ENCODE results near the gene APOBEC3H.
"Not testable (repeated sequence)": the region's sequence is repeated elsewhere in the genome, so short reads cannot be mapped to it uniquely, and the experiment has no call there.

Gene APOBEC3H

DNA sequence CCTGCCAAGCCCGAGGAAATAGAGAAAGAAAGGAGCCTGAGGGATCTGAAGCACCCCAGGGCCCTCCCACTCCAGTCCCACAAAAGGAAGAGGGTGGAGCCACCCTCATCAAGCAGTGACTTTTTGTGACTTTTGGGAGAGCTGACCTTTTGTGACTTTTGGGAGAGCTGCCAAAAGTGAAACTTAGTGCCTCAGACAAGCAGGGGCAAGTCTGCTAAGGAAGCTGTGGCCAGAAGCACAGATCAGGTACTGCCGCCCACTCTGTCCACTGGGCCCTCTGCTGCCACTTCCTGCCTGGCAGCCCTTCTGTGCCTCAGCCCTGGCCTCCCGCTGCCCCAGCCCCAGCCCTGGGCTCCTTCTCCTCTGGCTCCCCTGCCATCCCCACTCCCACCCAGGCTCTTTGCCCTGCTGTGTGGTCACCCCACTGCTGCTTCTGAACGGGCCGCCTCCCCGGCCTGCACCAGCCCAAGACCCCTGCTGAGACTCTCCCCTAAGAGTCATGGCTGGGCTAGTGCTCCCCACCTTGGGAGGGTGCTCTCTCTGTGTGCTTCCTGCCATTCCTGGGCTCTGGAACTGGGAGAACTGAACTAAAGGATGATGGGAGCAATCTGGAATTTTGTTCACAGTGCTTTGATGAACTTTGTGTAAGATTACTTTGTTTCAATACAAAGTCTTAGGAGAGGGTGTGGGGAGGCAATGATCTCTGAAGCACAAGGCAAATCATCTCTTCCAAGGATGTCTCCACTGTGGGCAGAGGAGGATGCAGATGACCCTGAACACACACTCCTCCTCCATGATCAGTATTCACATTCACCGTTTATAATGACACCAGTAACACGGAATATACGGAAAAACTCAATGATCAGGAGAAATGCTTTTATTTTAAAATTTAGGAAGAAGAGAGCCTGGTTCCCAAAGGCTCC, at the start of gene APOBEC3H:
Gene APOBEC3H, plus strand, starts transcription at position 147 of the 923 bp plus-strand sequence. CDS start 3,035 bp downstream, outside the sequence.
- no peak for DNase-seq (ENCODE audit: low read depth)

DNA sequence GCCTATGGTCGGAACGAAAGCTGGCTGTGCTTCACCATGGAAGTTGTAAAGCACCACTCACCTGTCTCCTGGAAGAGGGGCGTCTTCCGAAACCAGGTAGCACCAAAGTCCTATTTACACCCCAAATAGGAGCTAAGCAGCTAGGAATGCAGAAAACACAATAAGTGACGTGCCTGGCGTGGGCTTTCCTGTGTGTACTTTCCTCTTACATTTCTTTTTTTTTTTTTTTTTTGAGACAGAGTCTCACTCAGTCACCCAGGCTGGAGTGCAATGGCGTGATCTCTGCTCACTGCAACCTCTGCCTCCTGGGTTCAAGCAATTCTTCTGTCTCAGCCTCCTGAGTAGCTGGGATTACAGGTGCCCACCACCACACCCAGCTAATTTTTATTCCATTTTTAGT, 47.6 kb upstream of the APOBEC3H start:
- DNase-seq (ENCODE audit: low read depth), result not testable (repeated sequence)

DNA sequence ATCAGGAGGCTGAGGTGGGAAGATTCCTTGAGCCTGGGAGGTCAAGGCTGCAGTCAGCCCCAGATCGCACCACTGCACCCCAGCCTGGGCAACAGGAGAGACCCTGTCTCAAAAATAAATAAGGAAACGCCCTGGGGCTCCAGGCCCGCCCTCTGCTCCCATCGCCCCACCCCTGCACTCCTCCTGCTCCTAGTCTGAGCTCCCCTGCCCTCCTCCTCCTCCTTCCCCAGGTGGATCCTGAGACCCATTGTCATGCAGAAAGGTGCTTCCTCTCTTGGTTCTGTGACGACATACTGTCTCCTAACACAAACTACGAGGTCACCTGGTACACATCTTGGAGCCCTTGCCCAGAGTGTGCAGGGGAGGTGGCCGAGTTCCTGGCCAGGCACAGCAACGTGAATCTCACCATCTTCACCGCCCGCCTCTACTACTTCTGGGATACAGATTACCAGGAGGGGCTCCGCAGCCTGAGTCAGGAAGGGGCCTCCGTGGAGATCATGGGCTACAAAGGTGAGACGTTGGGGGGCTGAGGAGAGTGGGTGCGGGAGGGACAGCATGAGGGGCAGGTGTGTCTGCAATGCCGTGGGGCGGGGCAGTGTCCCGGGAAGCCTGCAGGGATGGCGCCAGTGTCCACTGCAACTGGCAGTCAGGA, 45.1 kb upstream of the APOBEC3H start:
- DNase-seq (ENCODE audit: low read depth), result not testable (repeated sequence)

DNA sequence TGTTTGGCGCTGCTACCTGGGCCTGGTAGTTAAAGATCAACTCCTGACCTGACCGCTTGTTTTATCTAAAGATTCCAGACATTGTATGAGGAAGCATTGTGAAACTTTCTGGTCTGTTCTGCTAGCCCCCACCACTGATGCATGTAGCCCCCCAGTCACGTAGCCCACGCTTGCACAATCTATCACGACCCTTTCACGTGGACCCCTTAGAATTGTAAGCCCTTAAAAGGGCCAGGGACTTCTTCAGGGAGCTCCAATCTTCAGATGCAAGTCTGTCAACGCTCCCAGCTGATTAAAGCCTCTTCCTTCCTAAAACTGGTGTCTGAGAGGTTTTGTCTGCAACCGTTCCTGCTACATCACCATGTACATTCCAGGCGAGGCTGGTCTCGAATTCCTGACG, 41.4 kb upstream of the APOBEC3H start:
- no peak for DNase-seq (ENCODE audit: low read depth)

DNA sequence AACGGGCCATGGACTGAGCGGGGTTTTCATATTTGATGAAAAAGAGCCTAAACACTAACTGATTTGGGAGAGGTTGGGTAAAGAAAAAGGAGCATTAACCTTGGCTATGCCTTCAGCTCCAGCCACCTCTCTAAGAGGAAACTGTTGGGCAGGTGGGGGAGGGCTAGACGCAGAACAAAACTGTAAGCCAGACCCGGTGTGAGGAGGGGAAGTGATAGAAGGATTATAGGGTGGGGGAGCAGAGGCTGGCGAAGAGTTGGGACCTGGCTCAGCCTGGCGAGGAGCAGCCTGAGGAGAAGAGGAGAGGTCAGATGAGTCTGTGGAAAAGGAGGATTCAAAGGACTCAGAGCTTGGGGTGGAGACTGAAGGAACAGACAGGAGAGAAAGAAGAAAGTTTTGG, 35.8 kb upstream of the APOBEC3H start:
- not testable (repeated sequence) for DNase-seq (ENCODE audit: low read depth)

DNA sequence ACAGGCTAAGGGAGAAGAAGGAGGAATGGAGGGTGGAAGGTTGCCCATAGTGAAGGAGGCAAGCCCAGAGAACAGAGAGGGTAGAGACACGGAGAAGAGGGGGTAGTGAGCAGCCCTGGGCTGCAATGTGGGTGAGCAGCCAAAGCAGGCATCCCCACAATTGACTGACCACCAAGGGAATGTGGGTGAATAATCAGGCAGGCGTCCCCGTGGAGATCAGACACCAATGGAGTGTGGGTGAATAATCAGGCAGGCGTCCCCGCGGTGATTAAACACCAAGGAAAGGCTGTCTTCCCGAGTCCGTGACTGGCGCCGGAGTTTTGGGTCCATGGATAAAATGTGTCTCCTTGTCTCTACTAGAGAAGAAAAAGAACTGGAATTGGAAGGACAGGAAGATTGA, 35.1 kb upstream of the APOBEC3H start:
- DNase-seq (ENCODE audit: low read depth), result not testable (repeated sequence)

DNA sequence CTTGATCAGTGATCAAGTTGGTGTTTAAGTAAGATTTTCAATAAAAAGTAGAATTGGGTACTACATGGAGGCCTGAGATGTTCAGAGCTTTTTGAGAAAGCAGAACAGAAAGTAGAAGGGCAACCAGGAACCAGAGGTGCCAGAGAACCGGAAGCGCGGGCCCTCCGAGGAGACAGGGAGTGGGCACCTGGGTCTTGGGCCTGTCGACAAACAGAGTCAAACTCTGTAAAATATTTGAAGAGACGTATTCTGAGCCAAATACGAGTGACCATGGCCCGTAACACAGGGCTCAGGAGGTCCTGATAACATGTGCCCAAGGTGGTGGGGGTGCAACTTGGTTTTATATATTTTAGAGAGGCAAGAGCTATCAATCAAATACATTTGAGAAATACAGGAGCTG, 33.1 kb upstream of the APOBEC3H start:
- not testable (repeated sequence) for DNase-seq (ENCODE audit: low read depth)

DNA sequence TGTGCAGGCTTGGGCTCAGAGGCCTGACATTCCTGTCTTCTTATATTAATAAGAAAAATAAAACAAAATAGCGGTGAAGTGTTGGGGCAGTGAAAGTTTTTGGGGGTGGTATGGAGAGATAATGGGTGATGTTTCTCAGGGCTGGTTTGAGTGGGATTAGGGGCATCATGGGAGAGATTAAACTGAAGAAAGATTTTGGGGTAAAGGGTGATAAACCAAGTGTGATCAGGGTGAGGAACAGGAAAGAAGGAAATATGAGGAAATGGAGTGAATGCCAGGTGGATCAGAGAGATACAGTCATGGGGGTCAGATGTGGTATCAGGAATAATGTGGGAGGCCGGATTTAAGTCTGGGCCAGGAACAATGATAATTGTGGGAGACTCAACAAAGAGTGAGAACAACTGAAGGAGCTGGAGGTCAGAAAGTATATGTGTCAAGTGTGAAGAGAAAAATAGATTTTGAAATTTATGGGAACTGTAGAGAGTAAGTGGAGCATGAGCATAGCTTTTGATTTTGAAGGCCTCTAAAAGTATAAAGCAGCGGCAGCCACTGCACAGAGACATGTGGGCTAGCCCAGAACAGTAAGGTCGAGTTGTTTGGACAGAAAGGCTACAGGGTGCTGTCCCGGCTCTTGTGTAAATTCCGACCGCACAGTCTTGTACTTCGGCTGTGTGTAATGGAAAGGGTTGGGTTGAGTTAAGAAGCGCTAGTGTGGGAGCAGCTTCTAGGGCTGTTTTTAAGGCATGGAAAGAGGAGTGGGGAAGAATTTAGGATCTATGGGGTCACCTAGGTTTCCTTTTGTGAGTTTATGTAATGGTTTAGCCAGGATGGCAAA, 30.4 kb upstream of the APOBEC3H start:
- DNase-seq (ENCODE audit: low read depth), result not testable (repeated sequence)

DNA sequence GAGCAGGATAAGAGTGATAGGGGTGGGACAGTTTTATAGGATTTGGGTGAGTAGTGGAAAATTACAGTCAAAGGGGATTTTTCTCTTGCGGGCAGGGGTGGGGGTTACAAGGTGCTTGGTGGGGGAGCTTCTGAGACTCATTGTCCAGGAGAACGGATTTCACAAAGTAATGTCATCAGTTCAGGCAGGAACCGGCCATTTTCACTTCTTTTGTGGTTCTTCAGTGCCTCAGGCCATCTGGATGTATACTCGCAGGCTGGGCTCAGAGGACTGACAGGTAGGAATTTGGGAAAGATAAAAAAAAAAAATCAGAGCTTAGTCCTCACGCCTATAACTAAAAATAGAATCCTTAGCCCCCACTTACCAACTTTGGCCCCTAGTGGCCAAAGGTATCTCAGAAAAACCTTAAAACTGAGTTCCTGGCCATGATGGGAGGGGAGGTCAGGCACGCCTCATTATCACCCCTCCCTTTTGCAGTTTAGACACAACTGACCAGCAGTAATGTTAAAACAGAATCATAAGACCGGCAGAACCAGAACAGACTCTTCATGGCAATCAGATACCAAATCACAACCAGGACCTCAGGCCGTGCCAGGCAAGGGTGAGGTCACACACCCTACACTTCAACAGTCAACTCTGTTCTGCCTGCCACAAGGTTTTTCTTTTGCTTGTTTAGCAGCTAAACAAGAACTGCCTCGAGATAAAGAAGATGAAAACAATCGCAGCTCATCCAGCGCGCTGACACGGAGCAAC, 28.8 kb upstream of the APOBEC3H start:
- DNase-seq (ENCODE audit: low read depth), result no peak

DNA sequence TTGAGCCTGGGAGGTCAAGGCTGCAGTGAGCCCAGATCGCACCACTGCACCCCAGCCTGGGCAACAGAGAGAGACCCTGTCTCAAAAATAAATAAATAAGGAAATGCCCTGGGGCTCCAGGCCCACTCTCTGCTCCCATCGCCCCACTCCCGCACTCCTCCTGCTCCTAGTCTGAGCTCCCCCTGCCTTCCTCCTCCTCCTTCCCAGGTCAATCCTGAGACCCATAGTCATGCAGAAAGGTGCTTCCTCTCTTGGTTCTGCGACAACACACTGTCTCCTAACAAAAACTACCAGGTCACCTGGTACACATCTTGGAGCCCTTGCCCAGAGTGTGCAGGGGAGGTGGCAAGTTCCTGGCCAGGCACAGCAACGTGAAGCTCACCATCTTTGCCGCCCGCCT, 26.9 kb upstream of the APOBEC3H start:
- DNase-seq (ENCODE audit: low read depth), result no peak

DNA sequence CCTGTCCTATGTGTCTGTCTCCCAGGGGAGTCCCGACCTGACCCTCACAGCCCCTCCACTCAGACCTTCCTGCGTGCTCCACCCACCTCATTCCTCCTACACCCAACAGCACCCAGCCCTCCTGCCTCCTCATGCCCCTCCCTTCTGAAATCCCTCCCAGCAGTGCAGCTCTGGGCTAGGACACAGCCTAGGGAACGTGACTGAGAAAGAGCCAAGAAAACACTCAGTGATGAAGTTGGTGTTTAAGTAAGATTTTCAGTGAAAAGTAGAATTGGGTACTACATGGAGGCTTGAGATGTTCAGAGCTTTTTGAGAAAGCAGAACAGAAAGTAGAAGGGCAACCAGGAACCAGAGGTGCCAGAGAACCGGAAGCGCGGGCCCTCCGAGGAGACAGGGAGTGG, 24.5 kb upstream of the APOBEC3H start:
- not testable (repeated sequence) for DNase-seq (ENCODE audit: low read depth)

DNA sequence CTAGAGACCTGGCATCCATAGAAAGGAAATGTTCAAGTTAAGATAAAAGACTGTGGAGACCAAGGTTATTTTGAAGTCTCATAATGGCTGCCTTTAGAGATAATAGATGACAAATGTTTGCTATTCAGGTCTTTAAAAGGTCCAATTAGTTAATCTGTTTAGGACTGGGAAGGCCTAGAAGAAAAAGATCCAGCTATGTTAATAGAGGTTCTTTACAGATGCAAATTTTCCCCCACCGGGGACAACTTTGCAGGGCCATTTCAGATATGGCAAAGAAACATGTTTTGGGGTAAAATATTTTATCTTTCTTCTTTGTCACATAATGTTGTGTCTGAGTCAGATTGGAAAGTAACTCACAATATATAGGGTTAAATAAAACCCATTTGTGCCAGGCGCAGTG, 23.1 kb upstream of the APOBEC3H start:
- no peak for DNase-seq (ENCODE audit: low read depth)

DNA sequence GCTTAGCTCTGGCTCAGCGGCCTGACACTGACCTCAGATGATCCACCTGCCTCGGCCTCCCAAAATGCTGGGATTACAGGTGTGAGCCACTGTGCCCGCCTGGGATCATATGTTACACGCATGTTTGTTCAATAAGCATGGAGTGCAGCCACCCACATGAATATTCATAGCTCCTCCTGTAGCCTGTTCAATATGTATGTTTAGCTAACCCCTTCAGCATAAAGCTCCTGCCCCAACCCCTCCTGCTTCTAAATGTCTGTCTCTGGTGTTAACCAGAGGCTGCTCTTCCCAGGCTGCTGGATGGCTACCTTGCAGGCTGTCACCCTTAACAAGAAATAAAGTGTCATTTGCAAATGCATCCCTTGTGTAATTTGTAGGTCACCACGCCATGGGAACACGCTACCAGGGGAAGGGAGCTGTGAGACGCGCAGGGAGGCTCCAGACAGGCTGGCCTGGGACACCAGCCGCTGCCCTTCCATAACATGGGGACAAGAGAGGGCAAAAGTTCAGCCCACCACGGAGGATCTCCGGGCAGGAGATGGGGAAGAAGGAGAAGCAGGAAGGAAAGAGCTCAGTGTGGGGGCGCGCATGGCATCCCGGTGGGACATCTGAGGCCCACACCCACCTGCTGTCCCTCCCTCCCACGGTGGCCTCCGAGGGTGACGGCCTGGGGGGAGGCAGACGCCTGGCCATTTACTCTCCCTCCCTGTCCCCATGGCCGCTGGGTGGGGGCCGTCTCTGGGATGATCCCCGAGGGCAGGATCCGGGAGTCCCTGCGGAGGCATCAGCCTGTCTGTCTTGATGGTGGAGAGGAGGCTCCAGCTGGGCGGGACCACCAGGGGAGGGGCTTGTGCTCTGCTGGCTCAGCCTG, 20.7 kb upstream of the APOBEC3H start:
- not testable (repeated sequence) for DNase-seq (ENCODE audit: low read depth)

DNA sequence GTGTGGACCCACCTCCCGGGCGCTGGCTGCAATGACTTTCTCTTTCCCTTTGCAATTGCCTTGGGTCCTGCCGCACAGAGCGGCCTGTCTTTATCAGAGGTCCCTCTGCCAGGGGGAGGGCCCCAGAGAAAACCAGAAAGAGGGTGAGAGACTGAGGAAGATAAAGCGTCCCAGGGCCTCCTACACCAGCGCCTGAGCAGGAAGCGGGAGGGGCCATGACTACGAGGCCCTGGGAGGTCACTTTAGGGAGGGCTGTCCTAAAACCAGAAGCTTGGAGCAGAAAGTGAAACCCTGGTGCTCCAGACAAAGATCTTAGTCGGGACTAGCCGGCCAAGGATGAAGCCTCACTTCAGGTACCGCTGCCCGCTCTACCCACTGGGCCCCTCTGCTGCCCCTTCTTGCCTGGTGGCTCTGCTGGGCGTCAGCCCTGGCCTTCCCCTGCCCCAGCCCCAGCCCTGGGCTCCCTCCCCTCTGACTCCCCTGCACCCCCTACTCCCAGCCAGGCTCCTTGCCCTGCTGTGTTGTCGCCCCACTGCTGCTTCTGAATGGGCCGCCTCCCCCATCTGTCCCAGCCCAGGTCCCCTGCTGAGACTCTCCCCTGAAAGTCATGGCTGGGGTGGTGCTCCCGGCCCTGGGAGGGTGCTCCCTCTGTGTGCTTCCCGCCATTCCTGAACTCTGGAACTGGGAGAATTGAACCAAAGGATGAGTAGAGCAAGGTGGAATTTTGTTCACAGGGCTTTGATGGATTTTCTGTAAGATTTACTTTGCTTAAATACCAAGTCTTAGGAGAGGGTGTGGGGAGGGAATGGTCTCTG, 19.8 kb upstream of the APOBEC3H start, which contains the start of gene APOBEC3G:
Gene APOBEC3G, plus strand, starts transcription at position 250 of the 815 bp plus-strand sequence. Its CDS starts 87 bp downstream, at position 337.
- DNase-seq (ENCODE audit: low read depth), result peak; percentile 34

DNA sequence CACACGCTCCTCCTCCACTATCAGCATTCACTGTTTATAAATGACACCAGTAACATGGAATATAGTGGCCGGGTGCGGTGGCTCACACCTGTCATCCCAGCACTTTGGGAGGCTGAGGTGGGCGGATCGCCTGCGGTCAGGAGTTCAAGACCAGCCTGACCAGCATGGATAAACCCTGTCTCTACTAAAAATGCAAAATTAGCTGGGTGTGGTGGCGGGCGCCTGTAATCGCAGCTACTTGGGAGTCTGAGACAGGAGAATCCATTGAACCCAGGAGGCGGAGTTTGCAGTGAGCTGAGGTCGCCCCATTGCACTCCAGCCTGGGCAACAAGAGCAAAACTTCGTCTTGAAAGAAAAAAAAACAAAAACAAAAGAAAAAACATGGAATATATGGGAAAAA, 19.1 kb upstream of the APOBEC3H start:
- DNase-seq (ENCODE audit: low read depth), result not testable (repeated sequence)

DNA sequence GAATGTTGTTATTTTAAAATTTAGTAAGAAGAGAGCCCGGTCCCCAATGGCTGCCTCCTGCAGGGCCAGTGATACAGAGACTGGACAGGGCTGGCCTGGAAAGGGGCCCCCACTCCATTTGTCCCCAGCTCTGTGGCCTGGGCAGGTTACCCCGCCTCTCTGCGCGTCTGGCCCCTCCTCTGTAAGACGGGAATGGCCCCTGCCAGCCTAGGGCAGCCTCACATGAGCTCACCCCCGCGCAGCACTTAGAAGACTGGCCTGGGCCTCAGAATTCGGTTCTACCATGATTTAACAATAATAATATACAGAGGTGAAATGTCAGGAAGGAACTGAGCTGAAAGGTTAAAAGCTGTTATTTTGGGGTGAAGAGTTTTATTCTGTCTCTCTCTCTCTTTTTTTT, 18.7 kb upstream of the APOBEC3H start:
- DNase-seq (ENCODE audit: low read depth), result no peak

DNA sequence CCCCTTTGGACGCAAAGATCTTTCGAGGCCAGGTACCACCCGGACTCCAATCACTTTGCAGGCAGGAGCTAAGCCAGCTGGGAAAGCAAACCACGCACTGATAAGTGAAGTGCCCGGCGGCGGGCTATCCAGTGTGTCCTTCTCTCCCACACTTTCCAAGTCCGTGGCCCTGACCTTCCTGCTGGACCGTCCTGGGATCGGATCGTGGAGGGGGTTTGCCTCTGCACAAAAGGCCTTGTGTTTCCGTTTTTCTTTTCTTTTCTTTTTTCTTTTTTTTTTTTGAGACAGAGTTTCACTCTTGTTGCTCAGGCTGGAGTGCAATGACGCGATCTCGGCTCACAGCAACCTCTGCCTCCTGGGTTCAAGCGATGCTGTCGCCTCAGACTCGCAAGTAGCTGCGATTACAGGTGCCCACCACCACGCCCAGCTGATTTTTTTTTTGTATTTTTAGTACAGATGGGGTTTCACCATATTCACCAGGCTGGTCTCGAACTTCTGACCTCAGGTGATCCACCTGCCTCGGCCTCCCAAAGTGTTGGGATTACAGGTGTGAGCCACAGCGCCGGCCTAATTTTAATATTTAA, 17.9 kb upstream of the APOBEC3H start:
- DNase-seq (ENCODE audit: low read depth), result not testable (repeated sequence)

DNA sequence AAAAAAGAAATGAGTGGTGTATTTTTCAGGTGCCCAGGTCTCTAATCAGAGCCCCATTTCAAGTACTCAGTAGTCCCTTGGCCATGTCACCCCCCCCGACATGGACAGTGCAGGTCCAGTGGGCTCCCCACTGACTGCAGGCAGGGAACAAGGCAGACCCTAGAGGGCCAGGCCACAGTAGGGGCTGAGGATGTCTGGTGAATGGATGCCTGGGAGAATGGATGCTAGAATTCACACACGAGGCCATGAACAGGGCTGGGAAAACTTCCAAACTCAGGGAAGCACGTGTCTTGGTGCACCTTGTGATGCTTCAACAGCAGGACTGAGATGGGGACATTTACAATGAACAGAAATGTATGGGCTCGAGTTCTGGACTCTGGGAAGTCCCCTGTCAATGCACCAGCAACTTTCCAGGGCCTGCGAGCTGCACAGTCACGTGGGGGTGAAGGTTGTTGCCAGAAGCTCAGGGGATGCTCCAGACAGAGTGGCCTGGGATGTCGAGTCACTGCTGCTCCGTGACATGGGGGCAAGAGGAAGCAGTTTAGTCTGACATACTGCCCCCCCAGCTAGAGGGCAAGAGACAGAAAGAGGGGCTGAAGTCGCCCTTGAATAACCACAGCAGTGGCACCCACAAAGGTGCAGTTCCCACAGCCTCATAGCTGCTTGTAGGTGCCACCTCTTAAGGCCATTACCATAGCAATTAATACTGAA, 16.8 kb upstream of the APOBEC3H start:
- no peak for DNase-seq (ENCODE audit: low read depth)
